ENCODE results near the gene ALKBH5.

The ALKBH5 gene

GRCh38 chr17:18159551-18160120, 24.0 kb upstream of the ALKBH5 start:
- DNase-seq: no peak

- DNase-seq: no peak
Measured at GRCh38 chr17:18160128-18160856, 23.3 kb upstream of the ALKBH5 start.

- no peak for DNase-seq
Measured at GRCh38 chr17:18161207-18162145, 22.2 kb upstream of the ALKBH5 start.

GRCh38 chr17:18163547-18163946, 20.1 kb upstream of the ALKBH5 start:
- no peak for DNase-seq

GRCh38 chr17:18166894-18167293, 16.7 kb upstream of the ALKBH5 start:
- DNase-seq: no peak

GRCh38 chr17:18167421-18167820, 16.2 kb upstream of the ALKBH5 start:
- DNase-seq: no peak

- DNase-seq: no peak
Measured at GRCh38 chr17:18172531-18173278, 10.9 kb upstream of the ALKBH5 start.

GRCh38 chr17:18173740-18174139, 9.9 kb upstream of the ALKBH5 start:
- no peak for DNase-seq

GRCh38 chr17:18176176-18176575, 7.5 kb upstream of the ALKBH5 start:
- DNase-seq: no peak

GRCh38 chr17:18177133-18177532, 6.5 kb upstream of the ALKBH5 start:
- DNase-seq: no peak

- DNase-seq: no peak
Measured at GRCh38 chr17:18177722-18178121, 5.9 kb upstream of the ALKBH5 start.

GRCh38 chr17:18179196-18179595, 4.4 kb upstream of the ALKBH5 start:
- DNase-seq: no peak

GRCh38 chr17:18179804-18180203, 3.8 kb upstream of the ALKBH5 start:
- no peak for DNase-seq

- DNase-seq: no peak
Measured at GRCh38 chr17:18181358-18181757, 2.3 kb upstream of the ALKBH5 start.

GRCh38 chr17:18182110-18182977, 1.3 kb upstream of the ALKBH5 start:
- no peak for DNase-seq

GRCh38 chr17:18182978-18183333, 672 bp upstream of the ALKBH5 start:
- DNase-seq: peak; percentile 73

- DNase-seq: peak; percentile 78
Measured at GRCh38 chr17:18184143-18185031, 759 bp downstream of the ALKBH5 start.

- DNase-seq: no peak
Measured at GRCh38 chr17:18185391-18185790, 1.8 kb downstream of the ALKBH5 start.

GRCh38 chr17:18185832-18186626, 2.4 kb downstream of the ALKBH5 start:
- no peak for DNase-seq

GRCh38 chr17:18186627-18186982, 3.0 kb downstream of the ALKBH5 start:
- no peak for DNase-seq
